ENCODE measurements around the gene FHAD1. TPM values are rescaled to one million over a fixed set of nuclear protein-coding genes. Genes with fewer than 3 reads are reported as not detected.

Gene FHAD1
- total and polyA plus RNA-seq, 2 of the 13 experiments (the other 11 are each of a cell fraction or from before 2014, with no cell fraction given) = not detected

GRCh38 chr1:15382601-15383518 lies 135.8 kb downstream of the FHAD1 start (continued):
- TF ChIP-seq NR2F1 (CRISPR knock-in tag; IDR thresholded peaks at IDR 0.05) = no peak
- TF ChIP-seq SRSF1 (optimal IDR thresholded peaks at IDR 0.05; ENCODE audit: low read depth, low read length) = no peak
- no peak for TF ChIP-seq PRDM4 (CRISPR knock-in tag; IDR thresholded peaks at IDR 0.05; ENCODE audit: borderline replicate concordance)
- no peak for TF ChIP-seq HOXA7 (CRISPR knock-in tag; IDR thresholded peaks at IDR 0.05)

- Histone ChIP-seq H3K4me3 (replicated peaks in 1 of 3; ENCODE audit: insufficient read depth in 1 of 3, low read depth in 2 of 3, low read length in 3 of 3) (no peak overlapping the region), H4K20me1 (ENCODE audit: insufficient read depth, low read length) (no peaks in the 10 kb centered on the region), H3K4me1 (ENCODE audit: insufficient read depth, low read length) (peaks cover 8% of the 10 kb centered on the region; the same call in 1 of the 2 replicates), H3K27ac (ENCODE audit: extremely low read length, insufficient read depth, low read length) (no peak overlapping the region), H3K79me2 (ENCODE audit: insufficient read depth, low read length) (no peaks in the 10 kb centered on the region), H3K9ac (ENCODE audit: insufficient read depth, low read depth, low read length) (no peak overlapping the region), H3K9me3 (ENCODE audit: low read length) (no peaks in the 10 kb centered on the region), H2AFZ (ENCODE audit: low read length) (no peak overlapping the region), H3K36me3 (replicated peaks in 1 of 2; ENCODE audit: control insufficient read depth in 1 of 2, insufficient read depth in 2 of 2, low read length in 2 of 2) (no peaks in the 10 kb centered on the region), H3K27me3 (ENCODE audit: control insufficient read depth in 1 of 2, insufficient read depth in 2 of 2, low read length in 2 of 2) (peaks cover 7 to 70% of the 10 kb centered on the region in 2 experiments; a peak in 4 of 5 replicates), H3K4me2 (ENCODE audit: low read depth, low read length) (no peak overlapping the region)
- no peak for FAIRE-seq
- DNase-seq (ENCODE audit: low spot score) = no peak
- no TSS peak for BruUV-seq (replicated peaks)
- ATAC-seq = no peak
- in situ Hi-C loops (cut with HindIII; ENCODE audit: extremely low pct_ligation_motif_present, low pct_unique_long_range_greater_than_20kb) (no loop called here), intact Hi-C loops (cut with micrococcal nuclease; ENCODE audit: unreplicated experiment) (no loop called here)
- TF ChIP-seq MNT (IDR thresholded peaks at IDR 0.05) (peak; percentile 76), ZFP36L1 (CRISPR knock-in tag; IDR thresholded peaks at IDR 0.05) (no peak)
- POLR2A ChIA-PET = no interaction called here
- WGBS (ENCODE audit: low lambda C conversion rate) = 48% methylated on average over 5 of the region's 5 CpGs
- CTCF ChIA-PET (ENCODE audit: low intra/inter-chr PET ratio, low total read pairs) = no interaction called here
Measured at GRCh38 chr1:15383810-15384209, 136.8 kb downstream of the FHAD1 start.

Measured in HepG2 (cell line).